Measurements from ENCODE around the gene FHIT.
"Not testable (repeated sequence)": the region's sequence is repeated elsewhere in the genome, so short reads cannot be mapped to it uniquely, and the experiment has no call there.

The FHIT gene

DNA sequence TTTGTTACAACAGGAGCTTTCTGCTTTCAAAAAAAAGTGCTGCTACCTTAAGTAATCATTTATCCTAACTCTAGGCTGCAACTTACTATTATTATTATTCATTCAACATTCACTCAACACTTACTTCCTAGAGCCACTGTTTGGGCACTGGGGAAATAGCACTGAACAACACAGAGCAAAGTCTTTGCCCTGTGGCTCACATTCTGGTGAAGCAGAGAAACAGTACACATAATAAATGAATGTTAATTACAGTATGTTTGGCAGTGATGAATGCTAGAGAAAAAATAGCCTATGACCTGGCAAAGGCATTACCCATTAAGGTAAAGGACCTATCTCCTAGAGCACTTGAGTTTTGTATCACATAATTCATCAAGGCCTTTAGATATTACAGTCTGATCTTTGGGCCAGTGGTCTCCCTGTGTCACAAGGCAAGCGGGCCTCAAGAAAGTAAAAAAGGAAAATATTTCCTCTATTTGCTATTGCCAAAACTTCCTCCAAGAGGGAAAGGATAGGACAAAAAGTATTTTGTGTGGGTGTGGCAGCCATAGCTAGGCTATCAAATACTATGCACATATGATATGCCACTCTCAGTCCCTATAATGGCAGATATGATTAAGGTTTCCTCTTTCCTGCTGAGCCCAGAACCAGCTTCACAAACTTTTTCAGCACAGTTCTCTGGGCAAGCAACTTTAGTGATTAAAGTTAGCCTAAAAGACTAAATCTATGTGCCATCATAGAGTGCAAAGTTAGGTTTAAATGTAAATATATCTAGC, 142.8 kb downstream of the FHIT start:
- DNase-seq: no peak

DNA sequence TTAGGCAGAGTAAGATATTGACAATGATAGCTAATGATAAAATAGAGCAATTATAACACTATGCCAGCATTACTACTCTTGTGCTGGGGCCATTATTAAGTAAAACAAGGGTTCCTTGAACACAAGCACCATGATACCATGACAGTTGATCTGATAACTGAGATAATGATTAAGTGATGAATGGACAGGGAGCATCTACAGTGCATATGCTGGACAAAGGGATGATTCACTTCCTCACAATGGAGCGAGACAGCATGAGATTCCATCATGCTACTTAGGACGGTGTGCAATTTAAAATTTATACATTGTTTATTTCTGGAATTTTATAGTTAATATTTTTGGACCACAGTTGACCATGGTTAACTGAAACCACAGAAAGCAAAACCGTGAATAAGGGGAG, 156.6 kb downstream of the FHIT start:
- no peak for DNase-seq

DNA sequence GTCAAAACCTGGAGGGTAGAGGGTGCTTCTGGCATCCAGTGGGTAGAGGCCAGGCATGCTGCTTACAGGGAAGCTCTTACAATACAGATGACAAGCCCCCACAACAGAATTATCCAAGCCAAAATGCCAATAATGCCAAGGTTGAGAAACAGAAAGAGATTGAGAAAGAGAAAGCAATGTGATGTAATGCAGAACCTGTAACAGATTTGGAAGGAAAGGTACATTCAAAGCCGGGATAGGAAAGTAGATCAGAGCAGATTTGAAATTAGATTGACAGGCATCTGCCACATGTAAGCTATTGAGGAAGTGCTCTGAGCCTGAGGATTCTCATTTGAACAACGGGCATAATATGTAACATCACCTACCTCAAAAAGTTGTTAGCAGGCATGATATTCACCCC, 157.9 kb downstream of the FHIT start:
- DNase-seq: no peak

DNA sequence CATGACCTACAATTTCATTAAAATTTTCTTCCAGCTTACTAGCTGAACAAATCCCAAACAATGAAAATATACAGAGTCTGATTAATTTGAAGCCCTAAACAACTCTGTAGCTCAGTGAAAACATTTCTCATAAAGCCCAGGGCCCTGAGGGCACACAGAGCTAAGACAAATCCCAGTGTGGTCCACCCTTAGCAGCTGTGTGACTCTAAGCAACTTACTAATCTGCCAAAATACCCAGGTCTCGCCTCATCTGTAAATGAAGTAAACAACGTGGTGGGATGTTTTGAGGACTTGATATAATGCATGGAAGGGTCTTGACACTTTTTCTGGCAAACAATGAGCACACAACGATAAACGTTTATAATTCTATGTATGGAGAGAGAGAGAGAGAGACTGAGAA, 158.4 kb downstream of the FHIT start:
- DNase-seq: no peak

DNA sequence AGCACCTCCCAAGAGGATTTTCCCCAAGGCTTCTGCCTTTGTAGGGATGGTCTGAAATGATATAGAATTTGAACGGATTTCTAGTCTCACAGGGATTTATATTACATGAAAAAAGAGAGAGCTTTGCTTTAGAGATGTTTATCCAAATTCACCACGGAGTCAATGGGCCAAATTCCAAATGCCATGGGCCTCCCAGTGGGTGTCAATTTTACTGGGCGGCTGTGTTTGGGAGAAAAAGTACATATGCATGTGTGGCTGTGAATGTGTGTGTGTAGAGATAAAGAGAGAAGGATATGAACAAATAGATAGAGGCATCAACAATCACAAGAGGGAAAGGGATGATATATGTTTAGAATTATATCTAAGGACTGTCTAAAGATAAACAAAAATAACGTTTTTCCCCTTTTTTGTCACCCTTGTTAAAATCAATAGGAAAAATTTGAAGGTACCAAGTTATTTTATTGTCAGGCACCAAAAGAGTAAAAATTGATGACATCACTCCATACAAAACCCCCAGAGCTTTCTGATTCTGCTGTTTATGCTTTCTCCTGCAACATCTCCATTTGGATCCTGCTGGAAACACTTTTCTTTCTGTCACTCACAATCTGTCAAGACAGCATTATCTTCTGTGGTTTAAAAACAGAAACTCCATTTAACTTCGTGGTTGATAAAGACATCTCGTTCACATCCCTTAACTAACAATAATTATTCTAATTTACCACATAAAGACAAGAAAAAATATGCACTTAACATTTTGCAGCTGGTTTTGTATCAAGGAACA, 160.7 kb downstream of the FHIT start:
- no peak for DNase-seq

DNA sequence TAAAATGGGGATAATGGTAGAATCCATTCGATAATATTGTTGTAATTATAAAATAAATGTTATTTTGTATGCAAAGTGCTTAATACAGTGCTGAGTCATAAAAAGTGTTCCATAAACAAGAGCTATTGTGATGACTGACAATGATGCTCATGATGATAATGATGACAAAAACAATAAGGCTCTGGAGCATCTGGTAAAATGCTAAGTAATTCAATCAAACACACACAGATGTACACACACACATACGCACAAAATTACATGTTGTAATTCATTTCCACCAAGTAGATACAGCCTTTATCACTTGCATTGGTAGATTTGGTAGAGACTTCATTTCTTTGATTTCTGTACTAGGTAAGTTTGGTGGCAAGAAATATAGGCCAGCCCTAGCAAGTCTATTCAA, 163.8 kb downstream of the FHIT start:
- no peak for DNase-seq

DNA sequence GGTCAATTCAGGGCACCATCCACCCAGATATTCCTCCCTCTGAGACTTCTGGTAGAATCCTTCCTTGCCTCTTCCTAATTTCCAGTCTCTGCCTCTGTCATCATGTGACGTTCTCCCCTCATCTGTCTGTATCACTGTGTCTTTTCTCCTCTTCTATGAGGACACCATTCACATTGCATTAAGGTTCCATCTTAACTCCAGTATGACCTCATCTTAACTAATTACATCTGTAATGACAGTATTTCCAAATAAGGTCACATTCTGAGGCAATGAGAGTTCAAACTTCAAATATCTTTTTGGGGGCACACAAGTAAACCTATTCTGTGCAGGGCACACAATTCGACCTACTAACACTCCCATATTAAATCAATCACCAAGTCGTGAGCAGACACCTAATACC, 169.7 kb downstream of the FHIT start:
- DNase-seq: no peak

DNA sequence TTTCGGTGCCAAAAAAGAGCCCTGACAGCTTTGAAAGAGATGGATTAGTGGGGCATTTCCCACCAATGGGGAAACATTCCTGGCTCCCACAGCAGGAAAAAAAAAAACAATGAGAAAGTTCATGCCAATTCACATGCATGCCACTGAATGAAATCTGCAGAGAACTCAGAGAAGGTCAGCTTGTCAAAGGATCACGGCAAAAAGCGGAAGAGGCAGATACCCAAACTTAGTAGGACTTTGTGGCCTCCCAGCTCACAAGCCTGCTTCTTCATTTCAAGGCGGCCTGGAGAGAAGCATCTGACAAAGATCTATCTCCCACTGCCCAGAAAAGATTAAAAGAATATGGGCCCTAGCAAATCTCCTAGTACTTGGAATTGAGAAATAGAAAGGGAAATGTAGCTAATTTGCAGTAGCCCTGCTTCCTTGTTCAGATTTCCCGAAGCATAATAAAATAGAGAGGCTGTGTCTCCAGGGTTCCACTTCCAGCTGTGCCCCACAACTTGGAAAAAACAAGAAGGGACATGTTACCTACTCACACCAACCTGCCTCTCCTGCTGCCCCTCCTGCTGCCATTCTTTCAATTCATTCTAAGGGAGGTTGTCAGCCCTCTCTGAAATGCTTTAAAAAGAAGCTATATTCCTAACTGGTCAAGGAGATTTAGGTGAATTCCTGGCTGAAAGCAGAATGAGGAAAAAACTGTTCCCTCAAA, 170.4 kb downstream of the FHIT start:
- DNase-seq: no peak

DNA sequence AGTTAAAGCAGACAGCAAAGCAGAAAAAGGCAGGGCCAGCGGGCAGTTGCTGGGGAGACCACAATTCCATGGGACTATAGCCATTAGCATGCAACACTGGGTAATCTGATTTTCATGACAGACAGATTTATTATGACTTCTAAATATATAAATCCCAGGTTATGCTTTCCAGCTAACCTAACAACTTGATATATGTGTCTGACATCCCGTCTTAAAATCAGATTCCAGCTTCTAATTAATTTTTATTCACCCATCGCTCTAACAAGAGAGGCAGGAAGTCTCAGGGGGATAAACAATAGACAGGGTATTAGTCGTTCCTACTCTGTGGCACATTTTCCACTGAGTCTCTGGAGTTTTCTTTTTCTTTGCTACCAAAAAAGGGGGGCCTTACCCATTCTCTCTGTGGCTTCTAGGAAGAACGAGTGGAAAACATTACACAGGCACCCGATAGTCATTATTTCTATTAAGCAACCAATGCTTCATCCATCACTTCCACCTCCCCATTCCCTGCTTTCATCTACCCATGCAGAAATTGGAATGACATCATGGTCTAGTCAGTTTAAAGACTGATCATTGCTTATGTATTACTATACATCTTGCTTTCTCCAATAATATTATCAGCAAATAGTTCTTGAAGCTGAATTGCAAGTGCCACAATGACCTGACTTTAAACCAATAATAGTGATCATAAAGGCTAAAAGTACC, 173.1 kb downstream of the FHIT start:
- no peak for DNase-seq

DNA sequence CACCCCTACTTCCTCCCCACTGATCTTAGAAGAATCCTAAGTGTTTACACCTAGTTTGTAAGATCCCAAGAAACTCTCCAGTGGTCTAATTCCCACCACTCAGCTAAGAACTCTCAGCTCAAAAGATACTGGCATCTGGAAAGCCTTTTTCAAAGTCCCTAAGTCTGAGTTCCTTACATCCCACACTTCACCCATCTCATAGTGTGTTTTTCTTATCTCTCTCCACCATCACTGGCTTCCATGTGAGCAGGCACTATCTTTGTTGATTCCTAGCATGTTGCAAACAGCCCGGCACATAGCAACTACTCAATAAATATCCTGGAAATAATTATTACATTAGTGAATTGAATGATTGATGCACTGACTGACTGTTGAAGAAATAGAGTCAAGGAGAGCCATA, 173.7 kb downstream of the FHIT start:
- no peak for DNase-seq

DNA sequence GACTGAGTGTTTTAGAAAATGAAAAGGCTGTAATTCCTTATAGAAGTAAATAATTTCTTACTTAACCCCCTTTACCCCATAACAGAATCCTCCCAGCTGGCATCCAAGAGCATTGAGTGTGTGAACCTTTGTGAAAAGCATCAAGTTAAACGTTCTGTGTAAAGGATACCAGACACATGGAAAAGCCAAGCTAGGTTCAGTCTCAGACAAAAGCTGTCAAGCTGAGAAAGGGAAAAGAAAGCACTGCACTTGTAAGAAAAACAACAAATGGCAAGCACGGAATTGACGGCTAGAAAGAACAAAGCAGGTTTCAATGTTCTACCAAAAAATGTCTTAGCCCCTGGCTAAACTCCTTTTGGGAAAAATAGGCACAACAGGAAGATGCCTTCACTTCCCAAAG, 176.5 kb downstream of the FHIT start:
- DNase-seq: no peak

DNA sequence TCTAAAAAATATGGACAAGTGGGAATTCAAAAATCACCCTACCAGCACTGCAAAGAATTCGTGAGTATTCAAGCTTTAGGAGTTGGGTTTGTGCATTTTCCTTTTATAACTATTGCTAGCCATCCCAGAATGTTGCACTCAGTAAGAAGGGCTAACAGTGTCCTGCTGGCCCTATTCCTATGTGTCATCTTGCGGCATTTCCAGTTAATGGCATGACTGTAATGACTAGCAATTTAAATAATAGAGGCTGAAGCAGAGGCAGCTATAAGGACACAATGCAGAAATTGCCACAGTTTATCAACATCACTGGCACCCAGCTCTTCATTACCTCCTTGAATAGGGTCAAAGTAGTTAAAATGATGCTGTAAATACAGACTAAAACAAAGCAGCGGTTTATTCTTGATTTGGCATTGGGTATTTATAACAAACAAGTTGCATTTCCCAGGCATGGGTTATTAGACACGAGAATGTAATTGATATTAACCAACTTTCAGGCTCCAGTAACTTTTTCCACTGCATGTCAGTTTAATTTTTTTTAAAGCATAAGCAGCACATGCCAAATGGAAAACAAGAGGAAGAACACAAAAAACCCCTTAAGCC, 177.6 kb downstream of the FHIT start:
- DNase-seq: no peak

DNA sequence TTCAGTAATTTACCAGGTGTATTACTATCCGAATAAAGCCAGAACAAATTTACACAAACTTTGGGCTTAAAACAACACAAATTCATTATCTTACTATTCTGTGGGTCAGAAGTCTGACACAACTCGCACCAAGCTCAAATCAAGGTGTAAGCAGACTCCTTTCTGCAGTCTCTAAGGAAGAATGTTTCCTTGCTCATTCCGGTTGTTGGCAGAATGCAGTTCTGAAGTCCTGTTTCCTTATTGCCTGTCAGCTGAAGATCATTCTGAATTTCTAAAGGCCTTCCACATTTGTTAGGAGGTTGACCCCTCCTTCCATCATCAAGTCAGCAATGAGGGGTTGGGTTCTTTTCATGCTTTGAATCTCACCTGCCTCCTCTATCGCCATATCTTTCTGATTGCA, 183.2 kb downstream of the FHIT start:
- DNase-seq: no peak

DNA sequence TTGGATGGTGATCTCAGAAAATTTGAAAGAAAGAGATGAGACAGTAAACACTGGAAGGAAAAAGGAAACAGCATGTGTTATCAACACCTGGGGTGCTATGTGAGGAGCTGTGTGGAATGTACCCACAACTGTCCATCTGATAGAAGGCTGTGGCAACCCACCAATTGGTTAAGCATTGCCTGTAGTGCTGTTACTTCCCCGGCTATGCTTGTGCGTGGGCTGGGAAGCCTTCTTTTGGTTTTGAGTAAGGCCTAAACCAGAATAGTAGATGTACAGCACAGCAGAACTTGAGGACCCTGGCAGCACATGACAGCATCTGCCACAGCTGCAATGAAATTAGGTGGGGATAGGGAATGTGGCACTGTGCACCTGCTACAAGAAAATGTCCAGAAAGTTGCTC, 184.5 kb downstream of the FHIT start:
- no peak for DNase-seq

DNA sequence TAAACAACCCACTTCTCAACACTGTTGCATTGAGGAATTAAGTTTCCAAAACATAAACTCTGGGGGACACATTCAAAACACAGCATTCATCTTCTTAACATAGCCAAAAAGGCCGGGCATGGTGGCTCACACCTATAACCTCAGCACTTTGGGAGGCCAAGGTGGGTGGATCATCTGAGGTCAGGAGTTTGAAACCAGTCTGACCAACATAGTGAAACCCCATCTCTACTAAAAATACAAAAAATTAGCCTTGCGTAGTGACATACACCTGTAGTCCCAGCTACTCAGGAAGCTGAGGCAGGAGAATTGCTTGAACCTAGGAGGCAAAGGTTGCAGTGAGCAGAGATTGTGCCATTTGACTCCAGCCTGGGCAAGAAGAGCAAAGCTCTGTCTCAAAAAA, 185.0 kb downstream of the FHIT start:
- DNase-seq: not testable (repeated sequence)

DNA sequence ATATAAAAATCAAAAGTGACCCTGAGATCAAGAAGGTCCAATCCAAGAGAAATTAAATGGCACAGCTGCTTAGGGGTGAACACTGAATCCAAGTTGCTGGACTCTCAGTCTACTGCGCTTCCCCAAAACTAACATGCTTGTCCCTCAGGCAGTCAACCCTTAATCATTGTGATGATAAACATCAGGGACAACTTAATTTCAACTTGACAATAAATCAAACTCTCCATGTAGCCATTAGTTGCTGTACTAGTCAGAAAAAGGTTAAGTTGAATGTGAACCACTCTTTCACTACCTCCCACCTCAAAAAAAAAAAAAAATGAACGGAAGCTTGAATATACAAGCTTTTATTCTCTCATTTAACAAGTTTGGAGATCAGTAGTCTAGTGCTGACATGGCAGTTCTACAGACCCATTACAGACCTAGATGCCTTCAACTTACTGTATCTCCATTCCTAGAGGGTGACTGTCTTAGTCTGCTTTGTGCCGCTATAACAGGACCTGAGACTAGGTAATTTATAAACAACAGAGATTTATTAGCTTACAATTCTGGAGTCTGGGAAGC, 185.7 kb downstream of the FHIT start:
- DNase-seq: no peak

DNA sequence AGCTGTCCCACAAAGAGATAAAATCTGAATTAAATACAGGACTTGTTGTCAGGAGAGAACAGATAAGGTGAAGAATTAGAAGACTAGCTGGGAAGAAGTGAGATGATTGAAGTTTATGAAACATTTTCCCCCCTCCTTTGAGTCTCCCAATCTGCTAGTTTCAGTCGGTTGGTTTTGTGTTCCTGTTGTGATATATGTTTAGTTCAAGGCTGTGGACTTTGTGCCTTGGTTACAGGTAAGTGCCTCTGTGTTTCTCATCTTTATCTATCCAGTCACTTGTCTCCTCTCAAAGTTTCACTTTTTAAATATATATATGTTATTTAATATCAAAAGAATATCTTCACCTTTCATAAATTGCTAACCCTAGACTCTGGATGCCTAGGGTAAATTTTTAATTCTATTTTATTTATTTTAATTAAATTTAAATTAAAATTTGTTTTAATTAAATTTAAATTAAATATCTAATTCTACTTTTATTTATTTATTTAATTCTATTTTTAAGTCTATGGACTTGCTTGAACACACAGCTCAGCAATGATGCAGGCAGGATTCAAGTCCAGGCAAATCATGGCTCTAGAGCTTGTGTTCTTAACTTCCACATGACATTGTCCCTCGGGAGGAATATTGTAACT, 190.0 kb downstream of the FHIT start:
- no peak for DNase-seq

DNA sequence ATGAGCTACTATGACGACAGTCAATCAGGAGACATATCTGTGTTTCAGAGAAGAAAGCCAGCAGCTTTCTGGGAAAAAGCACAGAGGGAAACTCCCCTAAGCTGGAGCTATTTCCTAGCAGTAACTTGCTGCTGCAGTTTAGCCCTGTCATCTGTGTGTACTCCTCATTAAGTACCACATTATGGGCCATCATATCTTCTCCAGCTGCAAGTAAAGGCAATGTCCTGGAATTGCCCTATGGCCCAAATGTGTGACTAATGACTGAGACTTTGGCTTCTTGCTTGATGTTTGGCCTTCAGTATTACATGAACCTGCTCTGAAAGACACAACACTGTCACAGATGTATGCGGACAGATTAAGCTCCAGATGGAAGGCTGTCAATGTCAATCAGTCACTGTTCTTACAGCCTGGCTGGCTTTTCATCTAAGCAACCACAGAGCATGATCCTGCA, 190.8 kb downstream of the FHIT start:
- no peak for DNase-seq

DNA sequence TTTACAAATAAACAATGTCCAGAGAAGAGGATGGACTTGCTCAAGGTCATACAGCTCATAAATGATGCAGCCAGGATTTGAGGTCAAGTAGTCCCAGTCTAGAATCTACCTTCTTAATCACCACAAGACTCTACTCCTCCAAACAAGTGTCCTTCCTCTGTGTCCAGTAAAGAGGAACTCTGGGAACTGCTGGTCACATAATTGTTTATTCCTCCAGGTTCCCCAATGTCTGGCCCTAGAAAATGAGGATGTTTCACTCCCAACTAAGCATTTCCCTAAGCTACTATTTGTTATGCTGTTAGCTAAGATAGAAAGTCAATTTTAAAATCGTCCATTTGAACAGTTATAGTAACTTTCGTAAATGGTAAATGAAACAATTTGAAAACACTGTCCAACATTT, 192.4 kb downstream of the FHIT start:
- DNase-seq: no peak

DNA sequence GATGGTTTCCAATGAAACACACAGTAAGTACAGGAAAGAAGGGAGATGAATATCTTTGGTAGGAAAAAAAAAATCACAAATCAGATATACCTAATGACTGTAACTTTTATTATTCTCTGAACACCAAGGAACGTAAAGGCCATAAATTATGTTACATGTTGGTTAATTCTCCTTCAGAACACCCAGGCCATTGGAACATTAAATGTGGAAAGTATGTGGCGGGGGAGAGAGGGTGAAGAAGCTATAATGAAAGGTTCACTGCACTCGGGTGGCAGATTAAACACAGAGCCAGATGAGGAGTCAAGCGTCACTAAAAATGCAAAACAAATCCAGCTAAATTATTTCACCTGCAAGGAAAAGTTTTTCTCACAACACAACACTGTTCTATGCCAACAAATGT, 193.8 kb downstream of the FHIT start:
- no peak for DNase-seq

DNA sequence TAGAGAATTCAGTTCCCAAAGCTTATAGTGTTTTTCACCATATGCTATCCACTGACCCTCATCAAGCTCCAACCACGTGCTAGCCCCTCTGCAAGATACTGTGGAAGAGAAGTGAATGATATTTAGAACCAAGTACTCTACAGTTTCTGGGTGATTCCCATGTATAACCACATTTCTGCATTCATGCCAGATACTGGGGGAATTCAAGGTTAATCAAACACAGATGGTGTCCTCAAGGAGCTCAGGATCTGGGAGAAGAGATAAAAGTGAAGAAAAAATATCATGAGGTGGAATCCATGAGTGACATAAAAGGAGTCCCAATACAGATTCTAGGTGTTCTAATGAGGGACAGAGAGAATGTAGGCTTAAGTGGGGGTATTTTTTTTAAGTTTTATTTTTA, 195.8 kb downstream of the FHIT start:
- no peak for DNase-seq
